Thyroid gland (tissue), 4 donors: ENCODE results near the gene DCLK2. TPM values are rescaled to one million over a fixed set of nuclear protein-coding genes. Genes with fewer than 3 reads are reported as not detected.

Experiments
- DNase-seq, 2 donors: peaks; one replicate each; pipeline ENCODE4 v3.0.0-alpha.2; 2019
- H3K27ac ChIP-seq, 3 donors: fragments of 200-600 bp; sonication (generic); 1 replicate in 2 of 3; 2 replicates in 1 of 3; pipeline ENCODE4 v1.5.1; 2016 to 2019; ENCODE audit warnings: mild to moderate bottlenecking in 1 of 3, moderate library complexity in 1 of 3
- H3K27me3 ChIP-seq: fragments of 200-600 bp; sonication (generic); one replicate; pipeline ENCODE4 v1.5.1; 2019
- H3K36me3 ChIP-seq, 2 donors: fragments of 200-600 bp; sonication (generic); one replicate each; pipeline ENCODE4 v1.5.1; 2016 to 2019
- H3K4me1 ChIP-seq, 2 donors: fragments of 200-600 bp; sonication (generic); one replicate each; pipeline ENCODE4 v1.5.1; 2017 to 2019
- H3K4me3 ChIP-seq, 3 donors: fragments of 200-600 bp; sonication (generic); replicated peaks in 1 of 3; 1 replicate in 2 of 3; 2 replicates in 1 of 3; pipeline ENCODE4 v1.5.1; 2016; ENCODE audit warnings: mild to moderate bottlenecking in 1 of 3
- H3K9me3 ChIP-seq: fragments of 200-600 bp; sonication (generic); one replicate; pipeline ENCODE4 v1.5.1; 2017
- CTCF ChIP-seq, 6 experiments: fragments of 200-600 bp in 3 of 6; fragments of 450-650 bp in 3 of 6; sonication (generic) in 3 of 6; IDR thresholded peaks; one replicate each; pipeline ENCODE4 v1.5.1; 2016 to 2019; ENCODE audit warnings: antibody characterized with exemption in 6 of 6, mild to moderate bottlenecking in 2 of 6, inconsistent platforms in 1 of 6, moderate library complexity in 1 of 6
- POLR2A ChIP-seq, 2 donors: fragments of 450-650 bp; IDR thresholded peaks; one replicate each; pipeline ENCODE4 v1.6.1; 2017; ENCODE audit warnings: antibody characterized with exemption in 2 of 2, mild to moderate bottlenecking in 2 of 2, moderate library complexity in 1 of 2
- WGBS, 2 donors: methylation state at CpG; one replicate each; pipeline ENCODE4 v1.1.5; 2017; 5-methylcytosine and 5-hydroxymethylcytosine counted together
- intact Hi-C: fragments of 100-400 bp; cut with DNase I; formaldehyde crosslinking; loops from one replicate; pipeline ENCODE4 v1.15.1; 2023
- total RNA-seq, 4 donors: library from RNA; depleted of rRNA; stranded (reverse); fragments of >200 nt; gene quantifications; one replicate each; pipeline ENCODE4 v1.2.3, GENCODE V29; 2016

Gene DCLK2
- total RNA-seq, 4 donors from 2014 or later, result 6.6 to 19.7 (median 12.3) TPM

GRCh38 chr4:150224896-150225591 is 146.8 kb downstream of the DCLK2 start:
- H3K36me3 ChIP-seq, result no peaks in the 10 kb centered on the region
- peaks cover 0 to 3% of the 10 kb centered on the region in 2 donors for H3K4me1 ChIP-seq
- no peak overlapping the region for H3K27ac ChIP-seq
- H3K9me3 ChIP-seq, result no peaks in the 10 kb centered on the region
- TF ChIP-seq POLR2A (IDR thresholded peaks at IDR 0.05), result no peak
- TF ChIP-seq CTCF (IDR thresholded peaks at IDR 0.05), result no peak
- DNase-seq, result no peak
- no peaks in the 10 kb centered on the region for H3K27me3 ChIP-seq
- 88 to 91% methylated on average over 6 of the region's 6 CpGs for WGBS, 2 donors
- intact Hi-C loops, result no loop called here
- no peak overlapping the region for H3K4me3 ChIP-seq

GRCh38 chr4:150229520-150229919 is 151.3 kb downstream of the DCLK2 start:
- 61 to 67% methylated on average over 1 of the region's 1 CpG for WGBS, 2 donors
- Histone ChIP-seq H3K36me3 (no peaks in the 10 kb centered on the region), H3K9me3 (no peaks in the 10 kb centered on the region), H3K27ac (no peak overlapping the region), H3K4me1 (peaks cover 14% of the 10 kb centered on the region in 2 donors), H3K4me3 (no peak overlapping the region), H3K27me3 (no peaks in the 10 kb centered on the region)
- no peak for DNase-seq
- TF ChIP-seq CTCF (IDR thresholded peaks at IDR 0.05) (no peak), POLR2A (IDR thresholded peaks at IDR 0.05) (no peak)
- intact Hi-C loops, result no loop called here

- Histone ChIP-seq H3K9me3 (no peaks in the 10 kb centered on the region), H3K36me3 (no peaks in the 10 kb centered on the region), H3K27ac (no peak overlapping the region), H3K4me3 (no peak overlapping the region), H3K4me1 (peaks cover 14% of the 10 kb centered on the region in 2 donors), H3K27me3 (no peaks in the 10 kb centered on the region)
- intact Hi-C loops, result loop anchor here (10.0 kb wide), 1 partner anchor 156 kb away; the partner anchor contains the start of gene DCLK2
- TF ChIP-seq POLR2A (IDR thresholded peaks at IDR 0.05), result no peak
- no peak for TF ChIP-seq CTCF (IDR thresholded peaks at IDR 0.05)
- WGBS, 2 donors, result 80 to 82% methylated on average over 2 of the region's 2 CpGs
- DNase-seq, result no peak
Measured at GRCh38 chr4:150230561-150230960, 152.3 kb downstream of the DCLK2 start.

GRCh38 chr4:150231107-150231770 is 153.0 kb downstream of the DCLK2 start:
- Histone ChIP-seq H3K27ac (no peak overlapping the region), H3K36me3 (no peaks in the 10 kb centered on the region), H3K27me3 (no peaks in the 10 kb centered on the region), H3K9me3 (no peaks in the 10 kb centered on the region), H3K4me3 (no peak overlapping the region), H3K4me1 (peaks cover 14% of the 10 kb centered on the region in 2 donors)
- intact Hi-C loops, result loop anchor here (10.0 kb wide), 1 partner anchor 156 kb away; the partner anchor contains the start of gene DCLK2
- DNase-seq, result no peak
- no peak for TF ChIP-seq POLR2A (IDR thresholded peaks at IDR 0.05)
- TF ChIP-seq CTCF (IDR thresholded peaks at IDR 0.05), result no peak
- WGBS, 2 donors, result 87 to 90% methylated on average over 4 of the region's 4 CpGs

- H3K27ac ChIP-seq, result no peak overlapping the region
- no peaks in the 10 kb centered on the region for H3K36me3 ChIP-seq
- no peaks in the 10 kb centered on the region for H3K9me3 ChIP-seq
- TF ChIP-seq POLR2A (IDR thresholded peaks at IDR 0.05), result no peak
- H3K4me1 ChIP-seq, result peaks cover 14% of the 10 kb centered on the region in 2 donors
- peak; percentile 42 to 46 for DNase-seq
- no peak overlapping the region for H3K4me3 ChIP-seq
- 32 to 34% methylated on average over 6 of the region's 6 CpGs for WGBS, 2 donors
- intact Hi-C loops, result loop anchor here (10.0 kb wide), 1 partner anchor 157 kb away; the partner anchor contains the start of gene DCLK2
- H3K27me3 ChIP-seq, result no peaks in the 10 kb centered on the region
Measured at GRCh38 chr4:150232029-150232428, 153.8 kb downstream of the DCLK2 start.
